Stimulated activated CD4-positive, alpha-beta T cell treated with anti-CD3 and anti-CD28 coated beads, Interleukin-12 subunit alpha, Interleukin-12 subunit beta, amount 100 ng/mL, for 24 hours (primary cell): ENCODE results near the gene P3H3.
A peak's percentile ranks its signal among the peaks of the same experiment; 100 is the strongest.

Experiments used
- DNase-seq, 2 experiments: peaks; one replicate each; pipeline ENCODE4 v3.0.0-alpha.2; 2020; ENCODE audit warnings: low read depth in 2 of 2

Gene P3H3

DNA sequence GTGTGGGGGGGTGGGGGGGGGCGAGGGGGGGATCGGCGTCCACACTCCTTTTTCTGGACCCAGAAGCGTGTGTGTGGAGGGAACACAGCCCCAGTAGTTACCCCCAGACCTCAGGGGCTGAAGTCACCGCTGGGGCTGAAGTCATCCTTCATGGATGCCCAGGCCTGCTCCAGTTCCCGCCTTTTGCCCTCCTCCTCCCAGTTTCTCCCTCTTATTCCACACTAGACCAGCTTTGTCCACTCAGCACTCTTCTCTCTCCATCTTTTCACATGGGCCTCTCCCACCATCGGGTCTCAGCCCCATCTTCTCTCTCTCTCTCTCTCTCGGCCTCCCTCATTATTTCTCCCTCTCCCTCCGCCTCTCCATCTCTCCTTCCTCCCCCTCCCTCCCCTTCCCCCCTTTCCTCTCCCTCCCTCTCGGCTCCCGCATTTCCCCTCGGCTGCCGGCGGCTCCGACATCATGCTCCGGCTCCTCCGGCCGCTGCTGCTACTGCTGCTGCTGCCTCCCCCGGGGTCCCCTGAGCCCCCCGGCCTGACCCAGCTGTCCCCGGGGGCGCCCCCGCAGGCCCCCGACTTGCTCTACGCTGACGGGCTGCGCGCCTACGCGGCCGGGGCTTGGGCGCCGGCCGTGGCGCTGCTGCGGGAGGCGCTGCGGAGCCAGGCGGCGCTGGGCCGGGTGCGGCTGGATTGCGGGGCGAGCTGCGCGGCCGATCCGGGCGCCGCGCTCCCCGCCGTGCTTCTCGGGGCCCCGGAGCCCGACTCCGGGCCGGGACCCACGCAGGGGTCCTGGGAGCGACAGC is at the start of gene P3H3:
Gene P3H3, plus strand, starts transcription at position 426 of the 799 bp plus-strand sequence. Its CDS starts 34 bp downstream, at position 460.
- no peak for DNase-seq

GRCh38 chr12:6778574-6779550 is 49.3 kb upstream of the P3H3 start:
- DNase-seq, result peak; percentile 78 to 93

DNA sequence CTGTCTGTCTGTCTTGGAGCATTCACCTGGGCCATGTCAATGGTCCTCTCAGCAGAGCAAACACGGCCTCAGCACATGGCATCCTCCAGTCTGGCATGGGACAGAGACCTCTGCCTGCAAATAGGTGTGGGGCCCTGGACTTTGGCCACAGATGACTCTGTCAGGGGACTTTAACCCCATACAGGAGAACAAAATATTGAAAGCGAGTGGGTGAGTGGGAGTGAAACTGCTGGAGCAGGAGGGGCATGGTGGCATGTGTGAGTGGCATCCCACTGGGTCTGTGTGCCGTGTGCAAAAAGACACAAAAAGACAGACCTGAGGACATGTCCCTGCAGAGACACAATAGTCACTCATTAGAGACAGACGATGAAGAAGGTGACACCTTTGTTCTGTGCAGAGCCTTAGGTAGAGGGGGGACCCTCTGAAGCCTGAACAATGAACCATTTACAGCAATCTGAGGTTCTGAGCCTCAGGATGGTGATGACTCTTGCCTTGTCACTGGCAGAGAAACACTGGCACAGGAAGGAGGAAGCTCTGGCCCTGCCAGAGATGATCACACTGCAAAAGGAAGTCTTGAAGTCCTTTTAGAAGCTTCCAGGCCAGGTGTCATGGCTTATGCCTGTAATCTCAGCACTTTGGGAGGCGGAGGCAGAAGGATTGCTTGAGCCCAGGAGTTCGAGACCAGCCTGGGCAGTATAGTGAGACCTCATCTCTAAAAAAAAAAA is 48.3 kb upstream of the P3H3 start:
- no peak for DNase-seq

DNA sequence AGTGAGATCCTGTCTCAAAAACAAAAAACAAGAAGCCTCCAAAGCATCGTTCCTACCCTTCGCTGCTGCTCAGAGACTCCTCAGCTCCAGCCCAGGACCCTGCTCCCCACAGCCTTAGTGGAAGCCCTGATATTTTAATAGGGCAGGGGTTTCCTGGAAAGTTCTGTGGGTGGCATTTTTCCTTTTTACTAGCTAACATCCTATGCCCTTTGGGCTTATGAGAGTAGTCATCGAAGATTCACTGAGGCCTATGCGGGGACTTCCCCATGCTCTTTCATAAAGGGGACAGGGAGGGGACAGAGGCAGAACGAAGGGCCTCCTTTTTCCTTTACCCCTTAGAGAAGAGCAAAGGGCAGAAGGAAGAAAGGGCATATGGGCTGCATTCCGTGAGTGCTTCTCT is 47.6 kb upstream of the P3H3 start:
- DNase-seq, result no peak

GRCh38 chr12:6782119-6782518 is 46.1 kb upstream of the P3H3 start:
- DNase-seq, result no peak

DNA sequence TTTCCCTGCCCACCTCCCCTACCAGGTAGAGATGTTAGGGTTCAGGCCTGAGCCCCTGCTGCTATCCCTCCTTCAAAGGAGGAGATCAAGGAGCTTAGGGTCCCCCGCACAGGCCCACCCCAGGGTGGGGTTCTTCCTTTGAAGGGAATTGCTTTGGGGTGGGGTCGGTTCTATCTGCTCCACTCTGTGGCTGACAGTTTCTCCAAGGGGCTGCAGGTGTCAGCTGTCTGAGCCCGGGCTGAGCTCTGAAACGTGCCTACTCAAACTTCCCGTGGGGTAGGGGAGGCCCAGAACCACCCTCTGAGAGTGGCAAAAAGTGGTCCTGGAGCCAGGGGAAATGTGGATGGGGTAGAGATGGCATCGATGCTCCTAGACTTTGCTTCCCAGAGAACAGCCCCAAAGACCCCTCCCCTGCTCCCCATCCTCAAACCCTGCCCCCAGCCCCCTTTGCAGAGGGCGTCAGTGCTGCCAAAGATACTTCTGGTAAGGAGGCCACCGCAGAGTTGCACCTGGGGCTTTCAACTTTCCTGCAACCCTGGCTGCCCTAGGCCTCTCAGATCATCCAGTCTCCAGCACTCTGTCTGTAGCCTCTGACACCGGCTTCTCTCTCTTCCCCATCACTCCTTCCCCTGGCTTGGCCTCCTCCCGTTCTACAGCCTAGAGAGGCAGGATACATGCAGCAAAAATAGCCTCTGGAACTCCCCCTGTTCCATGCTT is 45.2 kb upstream of the P3H3 start:
- DNase-seq, result no peak

GRCh38 chr12:6783828-6784227 is 44.4 kb upstream of the P3H3 start:
- DNase-seq, result no peak

DNA sequence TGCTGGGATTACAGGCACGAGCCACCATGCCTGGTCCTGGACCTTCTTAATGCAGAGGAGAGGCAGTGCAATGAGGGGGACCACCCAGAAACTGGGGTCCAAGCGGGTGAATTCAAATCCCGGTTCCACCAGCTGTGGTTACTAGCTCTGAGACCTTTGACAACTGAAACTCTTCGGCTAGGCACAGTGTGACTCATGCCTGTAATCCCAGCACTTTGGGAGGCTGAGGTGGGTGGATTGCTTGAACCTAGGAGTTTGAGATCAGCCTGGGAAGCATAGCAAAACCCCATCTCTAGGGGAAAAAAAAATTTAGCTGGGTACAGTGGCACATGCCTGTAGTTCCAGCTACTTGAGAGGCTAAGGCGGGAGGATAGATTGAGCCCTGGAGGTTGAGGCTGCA is 43.9 kb upstream of the P3H3 start:
- DNase-seq, result no peak

DNA sequence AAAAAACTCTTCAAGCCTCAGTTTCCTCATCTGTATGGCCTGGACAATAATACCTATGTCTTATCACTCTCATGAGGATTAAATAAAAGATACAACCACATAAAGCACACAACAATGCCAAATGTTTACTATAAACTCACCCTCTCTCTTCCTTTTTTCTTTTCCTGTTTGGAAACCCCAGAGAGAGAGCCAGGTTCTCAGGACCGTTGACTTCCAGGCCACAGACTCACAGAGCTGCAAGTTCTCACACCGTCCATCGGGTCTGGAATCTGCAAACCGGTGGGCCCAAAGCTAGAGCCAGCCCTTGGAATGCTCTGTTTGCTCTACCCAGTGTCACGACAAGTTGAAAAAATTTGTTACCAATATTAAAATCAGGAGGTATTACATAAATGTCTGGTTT is 43.4 kb upstream of the P3H3 start:
- DNase-seq, result no peak

GRCh38 chr12:6786416-6787094 is 41.7 kb upstream of the P3H3 start:
- DNase-seq, result no peak

DNA sequence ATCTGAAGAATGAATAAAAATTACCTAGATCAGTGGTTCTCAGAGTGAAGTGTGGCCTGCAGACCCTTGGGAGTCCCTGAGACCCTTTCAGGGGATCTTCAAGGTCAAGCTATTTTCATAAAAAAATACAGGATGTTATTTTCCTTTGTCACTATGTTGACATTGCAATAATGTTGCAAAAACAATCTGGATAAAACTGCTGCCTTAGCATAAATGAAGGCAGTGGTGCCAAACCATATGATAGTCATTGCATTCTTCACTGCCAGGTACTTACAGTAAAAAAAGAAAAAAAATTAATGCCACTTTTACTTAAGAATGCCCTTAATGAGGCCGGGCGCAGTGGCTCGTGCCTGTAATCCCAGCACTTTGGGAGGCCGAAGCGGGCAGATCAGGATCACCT is 40.9 kb upstream of the P3H3 start:
- DNase-seq, result no peak

GRCh38 chr12:6788972-6789924 is 39.0 kb upstream of the P3H3 start, which contains the start of gene CD4:
Gene CD4, plus strand, starts transcription at chr12:6789528. Its CDS starts 10,611 bp downstream, at chr12:6800139.
- peak; percentile 63 to 86 for DNase-seq

DNA sequence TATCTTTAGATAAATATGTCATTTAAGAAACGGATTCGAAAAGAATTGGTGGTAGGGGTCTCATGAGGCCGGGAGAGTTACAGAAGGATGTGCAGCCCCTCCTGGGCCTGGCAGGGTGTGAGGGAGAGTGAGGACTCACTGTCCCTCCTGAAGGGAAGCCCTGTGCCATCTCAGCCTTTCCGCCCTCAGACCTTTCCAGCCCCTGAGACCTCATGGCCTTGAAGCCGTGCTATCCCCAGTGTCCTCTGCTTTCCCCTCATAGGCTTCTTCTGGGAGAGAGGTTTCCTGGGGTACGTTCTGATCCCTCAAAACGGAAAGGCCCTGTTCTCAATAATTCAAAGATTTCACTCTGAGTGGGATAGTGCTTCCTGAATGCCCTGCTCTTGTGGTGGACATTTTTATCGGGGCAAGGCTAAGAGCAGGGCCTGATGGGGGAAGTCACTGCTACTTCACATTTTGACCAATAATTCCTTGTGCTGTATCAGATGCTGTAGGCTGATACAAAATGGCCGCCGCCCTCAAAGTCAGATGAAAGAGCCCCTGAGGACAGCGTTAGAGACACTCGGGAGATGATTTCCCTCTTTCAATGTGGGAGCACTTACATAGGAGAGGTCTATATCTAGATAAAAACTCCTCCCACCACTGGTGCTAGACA is 37.6 kb upstream of the P3H3 start:
- DNase-seq, result no peak

DNA sequence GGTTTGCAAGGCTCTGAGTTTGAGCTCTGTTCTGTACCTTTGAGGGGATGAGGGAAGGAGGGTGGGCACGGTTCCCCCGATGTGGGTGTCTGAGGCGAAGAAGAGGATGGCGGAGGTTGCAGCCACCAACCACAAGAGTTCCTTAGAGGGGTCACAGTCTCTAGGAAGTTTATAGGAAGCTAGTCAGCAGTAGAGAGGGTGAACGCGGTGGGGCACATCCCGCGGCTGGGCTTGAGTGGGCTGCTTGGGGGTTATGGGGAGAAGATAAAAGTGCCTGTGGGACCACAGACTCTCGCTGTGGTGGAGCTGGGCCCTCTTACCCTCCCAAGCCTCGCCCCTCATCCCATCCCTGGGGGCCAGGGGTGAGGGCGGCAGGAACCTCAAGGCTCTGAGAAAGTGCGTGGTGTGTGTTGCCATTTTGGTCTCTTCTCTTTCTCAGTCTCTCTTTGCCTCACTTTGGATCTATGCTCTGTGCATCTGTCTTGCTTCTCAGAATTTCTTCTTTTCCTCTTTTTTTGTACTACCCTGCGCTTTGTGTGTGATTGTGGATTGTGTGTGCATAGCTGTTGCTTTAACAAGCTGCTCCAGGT is 36.2 kb upstream of the P3H3 start:
- no peak for DNase-seq

- no peak for DNase-seq
These were observed 35.5 kb upstream of the P3H3 start for GRCh38 chr12:6792522-6793201.

- no peak for DNase-seq
These were observed 33.1 kb upstream of the P3H3 start for GRCh38 chr12:6795088-6795487.

- DNase-seq, result no peak
These were observed 31.6 kb upstream of the P3H3 start for GRCh38 chr12:6796576-6796975.

- DNase-seq, result no peak
These were observed 29.1 kb upstream of the P3H3 start for GRCh38 chr12:6799147-6799546.
